WTC11 (cell line): ENCODE data around the gene RPS29. TPM values are rescaled to one million over a fixed set of nuclear protein-coding genes. Genes with fewer than 3 reads are reported as not detected.

Source experiments
- ATF2 ChIP-seq: sonication (generic); formaldehyde crosslinking; IDR thresholded peaks from 2 replicates; pipeline ENCODE4 v1.8.1; 2022; ENCODE audit warnings: low read depth, missing genetic modification reagents, borderline replicate concordance
- CBFB ChIP-seq: sonication (generic); formaldehyde crosslinking; IDR thresholded peaks from 2 replicates; pipeline ENCODE4 v1.8.1; 2022; ENCODE audit warnings: mild to moderate bottlenecking, low read depth, missing genetic modification reagents
- CDX4 ChIP-seq: fragments of 250-450 bp; sonication (Bioruptor Pico); IDR thresholded peaks from 2 replicates; pipeline ENCODE4 v1.9.0; 2021; ENCODE audit warnings: moderate library complexity, mild to moderate bottlenecking, inconsistent platforms, borderline replicate concordance
- CTCF ChIP-seq: fragments of 200-600 bp; IDR thresholded peaks from 2 replicates; pipeline ENCODE4 v1.8.0; 2022; ENCODE audit warnings: antibody characterized with exemption
- EMX1 ChIP-seq: fragments of 250-450 bp; sonication (Bioruptor Pico); IDR thresholded peaks from 2 replicates; pipeline ENCODE4 v1.8.0; 2021; ENCODE audit warnings: mild to moderate bottlenecking
- ESRRA ChIP-seq: sonication (generic); formaldehyde crosslinking; IDR thresholded peaks from 2 replicates; pipeline ENCODE4 v1.8.1; 2022; ENCODE audit warnings: mild to moderate bottlenecking, missing genetic modification reagents, borderline replicate concordance
- ETV6 ChIP-seq: sonication (generic); formaldehyde crosslinking; IDR thresholded peaks from 2 replicates; pipeline ENCODE4 v1.8.1; 2022; ENCODE audit warnings: mild to moderate bottlenecking, missing genetic modification reagents
- FOXP4 ChIP-seq: sonication (generic); formaldehyde crosslinking; IDR thresholded peaks from 2 replicates; pipeline ENCODE4 v1.8.0; 2022; ENCODE audit warnings: mild to moderate bottlenecking, missing genetic modification reagents
- GABPB1 ChIP-seq: sonication (generic); formaldehyde crosslinking; IDR thresholded peaks from 2 replicates; pipeline ENCODE4 v1.8.1; 2023; ENCODE audit warnings: mild to moderate bottlenecking, missing genetic modification reagents
- GTF2I ChIP-seq: fragments of 250-450 bp; sonication (Bioruptor Pico); conservative IDR thresholded peaks from 2 replicates; pipeline ENCODE4 v1.4.0; 2021; ENCODE audit warnings: mild to moderate bottlenecking
- HMGA2 ChIP-seq: fragments of 250-450 bp; sonication (Bioruptor Pico); IDR thresholded peaks from 2 replicates; pipeline ENCODE4 v1.4.0; 2021; ENCODE audit warnings: mild to moderate bottlenecking, moderate library complexity
- JAZF1 ChIP-seq: fragments of 250-450 bp; sonication (Bioruptor Pico); IDR thresholded peaks from 2 replicates; pipeline ENCODE4 v1.9.0; 2021; ENCODE audit warnings: moderate library complexity, mild to moderate bottlenecking, inconsistent platforms
- JUN ChIP-seq: sonication (generic); formaldehyde crosslinking; IDR thresholded peaks from 2 replicates; pipeline ENCODE4 v1.8.0; 2023; ENCODE audit warnings: mild to moderate bottlenecking, missing genetic modification reagents
- MAX ChIP-seq: sonication (generic); formaldehyde crosslinking; IDR thresholded peaks from 2 replicates; pipeline ENCODE4 v1.8.0; 2022; ENCODE audit warnings: mild to moderate bottlenecking, missing genetic modification reagents
- NFE2L1 ChIP-seq: sonication (generic); formaldehyde crosslinking; IDR thresholded peaks from 2 replicates; pipeline ENCODE4 v1.8.1; 2023; ENCODE audit warnings: missing genetic modification reagents
- PRRX2 ChIP-seq: fragments of 250-450 bp; sonication (Bioruptor Pico); IDR thresholded peaks from 2 replicates; pipeline ENCODE4 v1.8.0; 2021; ENCODE audit warnings: mild to moderate bottlenecking
- RORB ChIP-seq: fragments of 250-450 bp; sonication (Bioruptor Pico); IDR thresholded peaks from 2 replicates; pipeline ENCODE4 v1.9.0; 2021; ENCODE audit warnings: mild to moderate bottlenecking
- SP1 ChIP-seq: sonication (generic); formaldehyde crosslinking; conservative IDR thresholded peaks from 2 replicates; pipeline ENCODE4 v1.8.1; 2022; ENCODE audit warnings: missing genetic modification reagents
- STAT6 ChIP-seq: sonication (generic); formaldehyde crosslinking; conservative IDR thresholded peaks from 2 replicates; pipeline ENCODE4 v1.8.1; 2023; ENCODE audit warnings: mild to moderate bottlenecking, low read depth, missing genetic modification reagents, moderate library complexity
- TEAD1 ChIP-seq: sonication (generic); formaldehyde crosslinking; IDR thresholded peaks from 2 replicates; pipeline ENCODE4 v1.8.0; 2022; ENCODE audit warnings: mild to moderate bottlenecking, missing genetic modification reagents
- TEAD4 ChIP-seq: sonication (generic); formaldehyde crosslinking; IDR thresholded peaks from 2 replicates; pipeline ENCODE4 v1.8.0; 2022; ENCODE audit warnings: mild to moderate bottlenecking, missing genetic modification reagents
- USF1 ChIP-seq: sonication (generic); formaldehyde crosslinking; IDR thresholded peaks from 2 replicates; pipeline ENCODE4 v1.8.0; 2022; ENCODE audit warnings: mild to moderate bottlenecking, missing genetic modification reagents
- USF2 ChIP-seq: sonication (generic); formaldehyde crosslinking; IDR thresholded peaks from 2 replicates; pipeline ENCODE4 v1.8.1; 2023; ENCODE audit warnings: mild to moderate bottlenecking, missing genetic modification reagents, moderate library complexity
- ZNF263 ChIP-seq: sonication (generic); formaldehyde crosslinking; IDR thresholded peaks from 2 replicates; pipeline ENCODE4 v1.8.1; 2022; ENCODE audit warnings: low read depth, mild to moderate bottlenecking, moderate library complexity, missing genetic modification reagents
- ZNF423 ChIP-seq: fragments of 250-450 bp; sonication (Bioruptor Pico); IDR thresholded peaks from 2 replicates; pipeline ENCODE4 v2.1.2; 2022; ENCODE audit warnings: mild to moderate bottlenecking, moderate library complexity
- ZSCAN18 ChIP-seq: fragments of 250-450 bp; sonication (Bioruptor Pico); IDR thresholded peaks from 2 replicates; pipeline ENCODE4 v2.1.2; 2022; ENCODE audit warnings: mild to moderate bottlenecking, moderate library complexity
- total RNA-seq: library from RNA; stranded (reverse); gene quantifications from 3 replicates; pipeline ENCODE4 v1.2.3, GENCODE V29; 2021

RPS29 gene
- total RNA-seq, 1 experiment from 2014 or later, result 2,168 TPM

- TF ChIP-seq CTCF (peak; percentile 79), SP1 (CRISPR knock-in tag) (peak; percentile 90), USF2 (peak; percentile 68), TEAD4 (no peak), ATF2 (CRISPR knock-in tag) (no peak), ETV6 (no peak), NFE2L1 (CRISPR knock-in tag) (peak; percentile 14; the same call in 1 of the 2 replicates), GTF2I (CRISPR knock-in tag) (no peak), STAT6 (CRISPR knock-in tag) (no peak), JUN (CRISPR knock-in tag) (no peak), EMX1 (CRISPR knock-in tag) (no peak), GABPB1 (CRISPR knock-in tag) (peak; percentile 13; the same call in 1 of the 2 replicates), CDX4 (no peak), RORB (no peak), JAZF1 (CRISPR knock-in tag) (no peak), ZSCAN18 (no peak), ZNF423 (no peak), FOXP4 (CRISPR knock-in tag) (no peak), CBFB (CRISPR knock-in tag) (no peak), ZNF263 (CRISPR knock-in tag) (peak; percentile 6; the same call in 1 of the 2 replicates), HMGA2 (no peak), USF1 (peak; percentile 42; the same call in 1 of the 2 replicates), MAX (peak; percentile 84; the same call in 1 of the 2 replicates), PRRX2 (CRISPR knock-in tag) (no peak), ESRRA (CRISPR knock-in tag) (peak; percentile 77; the same call in 1 of the 2 replicates), TEAD1 (CRISPR knock-in tag) (peak; percentile 46)
Measured at GRCh38 chr14:49633640-49634546, 47.7 kb upstream of the RPS29 start (continued).
